ENCODE data around the gene CMPK1. TPM values are rescaled to one million over a fixed set of nuclear protein-coding genes. Genes with fewer than 3 reads are reported as not detected.

CMPK1 gene
- total RNA-seq, 1 experiment from 2014 or later, result 36.3 TPM

GRCh38 chr1:47298025-47298699 is 35.4 kb upstream of the CMPK1 start:
- DNase-seq (ENCODE audit: low spot score), result no peak
- TF ChIP-seq NFE2L1 (CRISPR knock-in tag; IDR thresholded peaks at IDR 0.05) (no peak), ZNF263 (CRISPR knock-in tag; IDR thresholded peaks at IDR 0.05; ENCODE audit: low read depth) (no peak), USF1 (CRISPR knock-in tag; IDR thresholded peaks at IDR 0.05) (no peak), NR1H2 (CRISPR knock-in tag; IDR thresholded peaks at IDR 0.05) (no peak), TEAD4 (CRISPR knock-in tag; IDR thresholded peaks at IDR 0.05) (no peak), ATF2 (CRISPR knock-in tag; IDR thresholded peaks at IDR 0.05; ENCODE audit: borderline replicate concordance, low read depth) (no peak), CREM (CRISPR knock-in tag; IDR thresholded peaks at IDR 0.05) (no peak), ATF6 (CRISPR knock-in tag; IDR thresholded peaks at IDR 0.05) (no peak), PRDM15 (CRISPR knock-in tag; IDR thresholded peaks at IDR 0.05) (no peak), SP1 (CRISPR knock-in tag; conservative IDR thresholded peaks at IDR 0.05) (no peak), ESRRA (CRISPR knock-in tag; IDR thresholded peaks at IDR 0.05; ENCODE audit: borderline replicate concordance) (no peak)
- TF ChIP-seq, protein P1, sequence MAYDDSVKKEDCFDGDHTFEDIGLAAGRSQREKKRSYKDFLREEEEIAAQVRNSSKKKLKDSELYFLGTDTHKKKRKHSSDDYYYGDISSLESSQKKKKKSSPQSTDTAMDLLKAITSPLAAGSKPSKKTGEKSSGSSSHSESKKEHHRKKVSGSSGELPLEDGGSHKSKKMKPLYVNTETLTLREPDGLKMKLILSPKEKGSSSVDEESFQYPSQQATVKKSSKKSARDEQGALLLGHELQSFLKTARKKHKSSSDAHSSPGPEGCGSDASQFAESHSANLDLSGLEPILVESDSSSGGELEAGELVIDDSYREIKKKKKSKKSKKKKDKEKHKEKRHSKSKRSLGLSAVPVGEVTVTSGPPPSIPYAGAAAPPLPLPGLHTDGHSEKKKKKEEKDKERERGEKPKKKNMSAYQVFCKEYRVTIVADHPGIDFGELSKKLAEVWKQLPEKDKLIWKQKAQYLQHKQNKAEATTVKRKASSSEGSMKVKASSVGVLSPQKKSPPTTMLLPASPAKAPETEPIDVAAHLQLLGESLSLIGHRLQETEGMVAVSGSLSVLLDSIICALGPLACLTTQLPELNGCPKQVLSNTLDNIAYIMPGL (CRISPR knock-in tag; IDR thresholded peaks at IDR 0.05), result no peak
- TF ChIP-seq, protein P2, sequence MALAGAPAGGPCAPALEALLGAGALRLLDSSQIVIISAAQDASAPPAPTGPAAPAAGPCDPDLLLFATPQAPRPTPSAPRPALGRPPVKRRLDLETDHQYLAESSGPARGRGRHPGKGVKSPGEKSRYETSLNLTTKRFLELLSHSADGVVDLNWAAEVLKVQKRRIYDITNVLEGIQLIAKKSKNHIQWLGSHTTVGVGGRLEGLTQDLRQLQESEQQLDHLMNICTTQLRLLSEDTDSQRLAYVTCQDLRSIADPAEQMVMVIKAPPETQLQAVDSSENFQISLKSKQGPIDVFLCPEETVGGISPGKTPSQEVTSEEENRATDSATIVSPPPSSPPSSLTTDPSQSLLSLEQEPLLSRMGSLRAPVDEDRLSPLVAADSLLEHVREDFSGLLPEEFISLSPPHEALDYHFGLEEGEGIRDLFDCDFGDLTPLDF (CRISPR knock-in tag; IDR thresholded peaks at IDR 0.05), result no peak
- Mint-ChIP-seq H3K27me3 (ENCODE audit: low read depth) (no peaks in the 10 kb centered on the region), H3K9me3 (no peaks in the 10 kb centered on the region), H3K36me3 (peaks cover 48% of the 10 kb centered on the region), H3K4me1 (no peaks in the 10 kb centered on the region), H3K27ac (no peak overlapping the region), H3K4me3 (no peak overlapping the region)
- POLR2A ChIA-PET, result no interaction called here
- CTCF ChIA-PET, result no interaction called here
- no peak for ATAC-seq

- POLR2A ChIA-PET, result no interaction called here
- peaks cover 14% of the 10 kb centered on the region for H3K4me1 Mint-ChIP-seq
Observed at GRCh38 chr1:47302472-47302871, 31.1 kb upstream of the CMPK1 start.

More at GRCh38 chr1:47302472-47302871, 31.1 kb upstream of the CMPK1 start:
- Mint-ChIP-seq H3K36me3 (peaks cover 55% of the 10 kb centered on the region), H3K9me3 (no peaks in the 10 kb centered on the region), H3K27me3 (ENCODE audit: low read depth) (no peaks in the 10 kb centered on the region), H3K4me3 (no peak overlapping the region), H3K27ac (no peak overlapping the region)
- CTCF ChIA-PET, result no interaction called here
- TF ChIP-seq KAT7 (CRISPR knock-in tag; IDR thresholded peaks at IDR 0.05; ENCODE audit: borderline replicate concordance), result no peak
- ATAC-seq (no peak), DNase-seq (ENCODE audit: low spot score) (no peak)

Measured in WTC11 (cell line).